Brain pericyte (primary cell): Measurements from ENCODE around the gene PTTG1IP.
A peak's percentile ranks its signal among the peaks of the same experiment; 100 is the strongest.

Experiments
- DNase-seq: peaks from one replicate; pipeline ENCODE4 v3.0.0-alpha.2; 2012; ENCODE audit warnings: low read depth, low spot score

PTTG1IP gene

DNA sequence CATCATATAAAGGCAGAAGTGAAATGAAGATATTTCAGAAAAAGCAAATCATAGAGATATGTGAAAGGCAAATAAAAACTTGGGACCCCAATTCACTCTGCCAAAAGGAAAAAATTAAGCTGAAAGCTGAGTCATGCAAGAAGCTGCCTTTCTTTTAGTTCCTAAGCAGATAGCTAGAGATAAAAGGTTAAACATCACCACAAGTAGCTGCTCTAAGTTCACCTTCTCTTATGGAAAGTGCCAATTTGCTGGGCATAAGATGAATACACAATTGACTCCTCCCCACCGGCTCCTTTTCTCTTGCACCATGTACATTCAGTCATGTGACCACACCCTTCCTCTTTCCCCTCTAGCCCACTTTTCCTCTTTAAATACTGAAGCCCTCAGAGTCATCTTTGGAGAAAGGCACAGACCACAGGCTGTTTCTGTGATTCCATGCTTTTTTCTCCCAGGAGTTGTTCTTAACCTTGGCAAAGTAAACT, 50.3 kb downstream of the PTTG1IP start:
- no peak for DNase-seq

DNA sequence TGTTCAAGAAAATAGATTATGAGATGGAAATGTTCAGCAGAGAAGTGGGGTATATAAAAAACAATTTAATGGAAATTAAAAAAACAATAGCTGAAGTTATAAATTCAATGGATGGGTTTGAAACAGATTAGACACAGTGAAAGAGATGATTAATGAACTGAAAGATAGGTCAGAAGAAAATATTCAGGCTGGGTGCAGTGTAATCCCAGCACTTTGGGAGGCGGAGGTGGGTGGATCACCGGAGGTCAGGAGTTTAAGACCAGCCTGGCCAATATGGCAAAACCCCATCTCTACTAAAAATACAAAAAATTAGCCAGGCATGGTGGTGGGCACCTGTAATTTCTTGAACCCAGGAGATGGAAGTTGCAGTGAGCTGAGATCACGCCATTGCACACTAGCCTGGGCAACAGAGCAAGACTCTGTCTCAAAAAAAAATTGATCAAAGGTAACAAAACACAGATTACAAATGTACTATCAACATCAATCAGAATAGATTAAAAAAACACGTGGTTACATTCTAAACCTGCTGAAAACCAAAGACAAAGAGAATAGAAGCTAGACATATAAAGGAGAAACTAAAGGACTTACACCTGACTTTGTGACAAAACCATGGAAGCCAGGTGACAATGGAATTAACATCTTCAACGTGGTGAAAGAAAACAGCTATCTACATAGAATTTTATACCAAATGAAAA, 50.9 kb downstream of the PTTG1IP start:
- DNase-seq = no peak

DNA sequence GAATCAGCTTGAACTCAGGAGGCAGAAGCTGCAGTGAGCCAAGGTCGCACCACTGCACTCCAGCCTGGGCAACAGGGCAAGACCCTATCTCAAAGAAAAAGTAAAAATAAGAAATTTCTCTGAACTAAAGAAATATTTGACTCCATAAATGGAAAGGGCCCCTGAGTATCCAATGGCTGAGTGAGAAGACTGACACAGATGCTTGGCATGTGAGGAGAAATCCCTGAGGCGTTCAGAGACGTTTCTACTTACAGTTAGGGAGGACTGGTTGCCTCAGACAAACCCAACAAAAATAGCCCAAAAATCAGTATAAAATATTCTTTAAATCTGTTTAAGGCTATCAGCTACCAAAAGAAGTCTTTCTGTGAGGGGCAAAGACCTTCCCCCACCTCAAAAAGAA, 52.6 kb downstream of the PTTG1IP start:
- DNase-seq = no peak

DNA sequence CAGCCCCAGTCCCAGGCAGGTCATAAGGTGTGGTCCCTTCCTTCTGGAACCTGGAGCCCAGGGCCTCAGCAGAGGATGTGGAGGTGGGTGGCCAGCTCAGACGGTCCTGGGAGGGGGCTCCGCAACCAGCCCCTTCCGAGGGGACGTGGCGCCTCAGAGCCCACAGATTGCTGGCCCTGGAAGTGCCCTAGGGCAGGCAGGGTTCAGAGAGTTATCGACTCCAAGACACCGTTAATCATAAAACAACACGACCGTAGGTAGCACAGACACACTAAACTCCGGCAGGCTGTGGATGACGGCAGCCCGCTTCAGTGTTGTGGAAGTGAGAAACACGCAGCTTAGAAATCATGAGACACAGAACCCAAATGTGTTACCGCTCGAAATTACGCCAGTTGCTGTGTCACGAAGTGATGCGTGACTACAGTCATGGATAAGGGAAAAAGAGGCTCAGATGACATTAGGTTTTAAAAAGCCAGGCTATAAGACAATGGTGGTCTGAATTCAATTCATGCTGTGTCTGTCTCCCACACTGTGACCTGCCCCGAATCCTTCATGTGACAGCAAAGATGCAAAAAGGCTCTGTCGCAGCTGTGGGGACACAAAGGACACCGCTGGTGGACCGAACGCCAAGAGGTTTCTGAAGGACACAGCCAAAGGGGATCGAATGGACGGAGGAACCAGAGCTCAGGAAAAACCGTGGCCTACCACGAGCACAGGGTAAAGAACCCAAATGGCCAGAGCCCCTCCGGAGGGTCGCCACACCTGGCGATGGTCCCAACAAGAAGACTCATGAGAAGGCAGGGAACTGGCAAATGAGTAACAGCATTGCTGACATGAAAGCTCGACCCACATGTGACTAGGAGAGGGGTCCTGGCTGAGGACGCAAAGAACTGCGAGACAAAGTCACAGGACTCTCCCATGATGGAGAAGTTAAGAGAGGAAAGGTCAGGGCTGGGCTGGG, 53.9 kb downstream of the PTTG1IP start:
- DNase-seq = no peak

DNA sequence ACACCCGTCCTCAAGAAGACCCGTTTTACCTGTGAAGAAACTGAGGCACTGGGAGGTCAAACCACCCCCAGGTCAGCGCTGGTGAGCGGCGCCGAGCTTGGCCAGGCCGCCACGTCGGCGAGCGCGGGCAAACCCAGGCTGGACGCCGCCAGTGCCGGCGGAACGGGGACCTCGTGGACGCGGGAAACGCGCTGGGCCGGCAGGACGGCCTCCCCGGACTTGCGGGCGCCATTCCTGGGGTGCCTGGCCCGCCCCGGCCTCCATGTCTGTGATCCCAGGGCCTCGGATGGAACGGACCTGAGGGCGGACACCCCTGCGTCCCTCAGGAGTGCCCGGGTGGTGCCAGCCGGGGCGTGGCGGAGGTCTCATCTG, 54.9 kb downstream of the PTTG1IP start:
- DNase-seq = no peak

DNA sequence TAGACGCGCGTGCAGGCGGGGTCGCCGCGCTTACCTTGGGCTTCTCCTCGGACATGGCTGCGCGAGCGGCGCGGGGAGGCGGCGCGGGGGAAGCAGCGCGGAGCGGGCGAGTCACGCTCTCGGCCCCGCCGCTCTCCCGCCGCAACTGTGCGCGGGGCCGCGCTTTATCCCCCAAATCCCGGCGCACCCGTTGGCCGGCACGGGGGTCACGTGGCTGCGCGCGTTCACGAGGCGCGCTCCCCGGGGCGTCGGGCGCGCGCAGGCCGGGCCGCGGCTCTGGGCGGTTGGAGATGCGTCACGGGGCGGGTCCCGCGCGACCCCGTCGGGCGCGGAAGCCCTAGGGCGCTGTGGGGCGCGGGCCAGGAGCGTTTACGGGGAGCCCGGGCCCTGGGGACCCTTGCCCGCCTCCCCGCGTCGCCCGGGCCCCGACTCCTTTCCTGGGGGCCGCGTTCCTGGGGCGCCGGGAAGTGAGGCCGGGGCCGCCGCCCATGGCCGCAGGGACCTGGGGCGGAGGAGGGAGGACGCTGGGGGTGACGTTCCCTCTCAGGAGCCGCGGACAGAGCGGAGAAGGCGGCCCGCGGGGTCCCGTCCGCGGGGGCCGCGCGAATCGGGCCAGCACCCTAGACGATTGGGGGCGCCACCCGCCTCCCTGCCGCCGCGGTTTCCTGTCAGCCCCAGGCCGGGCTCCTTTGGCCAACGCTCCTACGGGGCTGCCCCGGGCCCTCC, 55.4 kb downstream of the PTTG1IP start, which contains the start of gene SUMO3:
SUMO3 (minus strand) TSS at position 149 of the 726 bp plus-strand sequence; CDS start at position 55, 94 bp downstream.
- no peak for DNase-seq

DNA sequence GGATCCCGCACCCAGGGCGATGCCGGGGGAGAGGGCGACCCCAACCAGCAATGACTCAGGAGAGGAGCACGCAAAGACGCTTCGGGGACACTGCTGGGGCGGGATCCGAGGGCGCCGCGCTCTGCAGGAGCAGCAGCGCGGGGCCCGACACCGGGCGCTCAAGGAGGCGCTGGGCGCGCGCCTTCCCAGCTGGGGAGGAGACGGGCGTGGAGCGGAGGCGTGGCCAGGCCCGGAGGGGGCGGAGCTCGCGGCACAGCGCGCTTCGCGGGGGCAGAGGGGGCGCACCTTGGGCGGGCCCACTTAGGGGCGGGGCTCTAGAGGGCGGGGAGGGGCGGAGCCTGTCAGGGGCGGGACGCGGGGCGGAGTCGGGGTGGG, 56.0 kb downstream of the PTTG1IP start:
- DNase-seq = peak; percentile 48

DNA sequence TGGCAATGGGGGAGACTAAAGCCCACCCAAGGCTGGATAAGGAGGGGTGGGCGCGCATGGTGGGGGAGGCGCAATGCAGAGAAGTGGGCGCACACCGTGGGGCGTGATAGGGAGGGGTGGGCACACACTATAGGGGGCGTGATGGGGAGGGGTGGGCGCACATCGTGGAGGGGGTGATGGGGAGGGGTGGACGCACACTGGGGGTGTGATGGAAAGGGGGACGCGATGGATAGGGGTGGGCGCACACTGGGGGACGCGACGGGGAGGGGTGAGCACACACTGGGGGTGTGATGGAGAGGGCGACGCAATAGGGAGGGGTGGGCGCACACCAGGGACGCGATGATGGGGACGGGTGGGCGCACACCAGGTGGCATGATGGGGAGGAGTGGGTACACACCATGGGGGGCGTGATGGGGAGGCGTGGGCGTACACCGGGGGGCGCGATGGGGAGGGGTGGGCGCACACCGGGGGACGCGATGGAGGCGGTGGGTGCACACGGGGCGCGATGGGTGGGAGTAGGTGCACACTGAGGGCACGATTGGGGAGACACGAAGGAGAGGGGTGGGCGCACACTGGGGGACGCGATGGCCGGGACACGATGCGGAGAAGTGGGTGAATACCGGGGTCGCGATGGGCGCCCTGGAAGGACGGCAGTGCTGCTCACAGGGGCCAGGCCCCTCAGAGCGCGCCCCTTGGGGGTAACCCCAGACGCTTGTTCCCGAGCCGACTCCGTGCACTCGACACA, 56.6 kb downstream of the PTTG1IP start:
- no peak for DNase-seq

DNA sequence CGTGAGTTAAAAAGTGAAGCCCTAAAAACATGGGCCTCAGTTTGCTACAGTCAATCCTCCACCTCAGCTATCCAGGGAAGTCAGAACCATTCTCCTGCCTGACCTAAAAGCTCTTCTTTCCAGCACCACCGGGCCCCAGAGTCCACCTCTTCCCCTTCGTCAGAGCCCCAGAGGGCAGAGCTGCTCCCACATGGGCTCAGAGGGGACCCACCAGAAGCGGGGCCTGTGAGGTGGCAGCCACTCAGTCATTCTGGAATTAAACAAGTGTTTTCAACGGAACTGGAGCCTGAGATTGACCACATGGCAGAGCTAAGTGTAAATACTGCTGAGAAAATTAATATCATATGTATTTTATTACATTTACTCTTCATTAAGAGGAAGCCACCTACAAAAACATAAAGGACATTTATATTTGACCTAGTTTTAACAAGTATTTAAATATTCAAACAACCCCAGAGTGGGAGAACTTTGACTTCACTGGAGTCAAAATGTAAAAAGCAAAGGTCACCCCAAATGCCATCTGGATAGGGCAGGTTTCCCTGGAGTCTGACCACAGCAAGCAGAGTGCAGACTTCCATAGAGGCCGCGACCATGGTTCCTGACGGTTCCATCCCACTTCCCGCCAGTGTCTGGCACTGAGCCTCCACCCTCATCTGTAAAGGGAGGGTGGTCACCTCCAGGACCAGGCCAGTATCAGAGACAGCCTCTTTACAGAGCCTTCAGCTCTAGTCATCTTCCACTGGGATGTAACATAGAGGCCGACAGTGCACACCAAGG, 57.5 kb downstream of the PTTG1IP start:
- DNase-seq = no peak

DNA sequence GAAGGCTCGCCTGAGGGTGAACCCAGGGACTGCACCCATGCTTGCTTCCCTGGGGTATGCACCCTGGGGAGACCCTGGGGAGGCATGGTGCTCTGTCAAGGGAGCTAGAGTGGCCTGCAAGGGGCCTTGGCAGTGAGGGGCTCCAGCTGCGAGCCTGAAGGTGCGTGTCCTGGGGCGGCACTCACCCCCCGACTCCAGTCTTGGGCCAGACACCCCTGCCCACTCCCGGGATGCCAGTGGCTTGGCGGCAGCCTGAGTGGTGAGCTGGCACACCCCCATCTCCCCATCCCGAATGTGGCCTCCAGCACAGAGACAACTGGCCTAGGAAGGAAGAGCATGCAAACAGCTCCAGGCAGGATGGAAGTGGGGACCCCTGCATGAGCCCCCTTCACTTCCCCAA, 58.3 kb downstream of the PTTG1IP start:
- no peak for DNase-seq

DNA sequence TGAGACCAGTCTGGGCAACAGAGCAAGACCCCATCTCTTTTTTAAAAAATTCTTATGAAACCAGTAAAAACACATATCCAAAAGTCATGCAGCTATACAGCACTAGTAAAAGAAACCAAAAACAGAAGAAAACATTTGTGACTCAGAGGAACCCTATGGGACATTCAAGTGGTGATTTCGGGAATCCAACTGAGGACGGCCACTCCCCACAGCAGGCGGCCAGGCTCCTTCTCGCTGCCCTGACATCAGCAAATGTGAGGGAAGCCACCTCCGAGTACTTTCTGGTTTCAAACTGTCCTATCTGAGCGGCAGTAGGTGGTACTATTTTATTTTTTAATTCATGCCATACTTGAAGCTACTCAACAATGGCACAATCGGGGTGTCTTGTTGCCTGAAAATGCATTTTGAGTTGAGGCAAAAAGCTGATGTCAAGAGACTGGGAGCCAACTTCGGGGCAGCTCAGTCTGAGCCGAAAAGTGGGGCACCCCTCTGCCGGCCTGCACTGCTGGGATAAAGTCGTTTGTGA, 58.9 kb downstream of the PTTG1IP start:
- DNase-seq = no peak

DNA sequence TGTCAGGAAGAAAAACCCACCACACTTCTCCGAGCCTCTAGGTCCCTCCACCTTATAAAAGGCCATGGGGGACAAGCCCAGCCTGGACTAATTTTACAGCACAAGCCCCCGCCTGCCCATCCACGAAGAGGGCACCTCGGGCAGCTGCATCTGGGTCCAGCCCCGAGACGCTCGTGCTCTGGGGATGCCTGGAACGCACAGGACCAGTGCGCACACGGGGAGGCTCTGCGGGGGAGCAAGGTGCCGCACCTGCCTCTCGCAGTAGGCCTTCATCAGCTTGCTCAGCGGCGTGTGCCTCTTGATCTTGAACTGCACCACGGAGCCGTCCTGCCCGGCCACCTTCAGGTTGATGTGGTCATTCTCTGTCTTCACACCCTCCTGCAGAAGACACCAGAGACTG, 59.8 kb downstream of the PTTG1IP start:
- no peak for DNase-seq

DNA sequence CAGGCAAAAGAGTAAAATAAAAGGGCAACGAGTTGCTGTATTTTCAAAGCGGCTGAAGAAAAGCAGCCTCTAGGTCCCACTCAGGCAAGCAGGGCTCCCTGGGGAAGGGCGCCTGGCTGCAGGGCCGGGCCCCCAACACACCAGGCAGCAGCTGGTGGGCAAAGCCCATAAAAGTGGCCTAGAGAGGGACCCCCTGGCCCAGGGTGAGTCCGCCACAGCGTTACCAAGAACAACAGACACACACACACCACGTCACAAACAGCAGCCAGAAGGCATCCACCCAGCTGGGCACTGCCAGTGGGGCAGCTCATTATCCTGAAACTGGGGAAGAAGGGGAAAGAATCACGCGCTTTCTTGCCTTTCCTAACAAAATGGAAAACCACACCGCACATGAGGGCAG, 60.3 kb downstream of the PTTG1IP start:
- DNase-seq = no peak

DNA sequence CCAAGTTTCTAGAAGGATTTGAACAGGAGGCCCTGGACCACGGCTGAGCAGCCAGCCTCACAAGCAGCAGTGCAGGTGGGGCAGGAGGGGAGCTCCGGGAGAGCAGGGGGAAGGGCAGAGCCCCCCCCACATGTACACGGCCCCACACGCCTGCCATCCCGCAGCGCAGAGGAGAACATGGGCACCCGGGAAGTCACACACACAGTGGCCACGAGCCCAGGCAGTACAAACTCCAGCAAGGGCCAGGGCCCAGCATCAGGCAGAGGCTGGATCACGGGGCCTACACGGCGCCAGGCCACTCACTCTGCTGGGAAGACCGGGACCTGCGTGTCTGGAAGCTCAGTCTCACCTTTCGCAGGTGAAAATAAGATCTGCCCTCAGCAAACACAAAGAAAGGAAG, 60.9 kb downstream of the PTTG1IP start:
- no peak for DNase-seq

DNA sequence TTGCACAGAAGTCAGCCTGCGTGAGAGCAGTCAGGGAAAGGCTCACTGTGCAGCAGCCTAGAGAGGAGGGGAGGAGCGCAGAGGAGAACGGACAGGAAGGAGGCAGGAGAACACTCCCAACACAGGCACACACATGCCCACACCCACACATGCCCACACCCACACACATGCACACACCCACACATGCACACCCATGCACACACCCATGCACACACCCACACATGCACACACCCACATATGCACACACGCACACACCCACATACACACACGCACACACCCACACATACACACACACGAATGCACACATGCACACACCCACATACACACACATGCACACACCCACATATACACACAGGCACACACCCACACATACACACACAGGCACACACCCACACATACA, 62.7 kb downstream of the PTTG1IP start:
- DNase-seq = no peak

DNA sequence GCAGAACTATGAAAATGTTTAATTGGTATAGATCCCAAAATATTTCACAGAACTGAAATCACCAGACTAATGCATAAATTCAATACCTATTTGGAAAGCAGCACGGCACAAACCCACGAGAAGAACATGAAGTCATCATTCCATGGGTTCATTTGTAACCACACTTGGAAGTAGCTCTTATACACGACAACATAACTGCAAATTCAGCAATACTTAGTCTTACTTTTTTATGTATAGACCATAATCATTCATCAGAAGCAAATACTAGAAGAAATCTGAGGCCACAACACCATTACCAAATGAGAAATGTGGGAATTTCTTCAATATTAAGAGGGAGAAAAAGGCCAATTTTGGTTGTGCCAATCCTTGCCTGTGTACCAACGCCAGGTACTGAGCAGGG, 67.6 kb downstream of the PTTG1IP start:
- no peak for DNase-seq

DNA sequence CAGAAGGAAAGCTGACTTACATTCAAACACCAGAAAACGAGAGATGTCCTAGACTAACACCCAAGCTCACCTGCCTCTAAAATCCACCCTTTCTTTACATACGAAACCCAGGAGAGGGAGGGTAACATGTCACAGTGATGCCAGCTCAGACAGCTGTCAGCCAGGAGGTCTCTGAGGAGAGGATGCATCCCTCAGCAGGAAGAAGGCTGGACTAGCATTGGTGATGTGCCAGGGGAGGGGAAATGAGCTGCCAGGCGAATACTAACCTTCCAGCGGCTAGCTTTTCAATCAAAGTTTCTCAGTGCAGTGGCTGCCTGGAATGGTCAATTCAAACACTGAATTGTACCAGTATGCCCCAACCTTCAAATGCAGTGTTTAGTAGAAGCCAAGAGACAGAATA, 68.3 kb downstream of the PTTG1IP start:
- no peak for DNase-seq

DNA sequence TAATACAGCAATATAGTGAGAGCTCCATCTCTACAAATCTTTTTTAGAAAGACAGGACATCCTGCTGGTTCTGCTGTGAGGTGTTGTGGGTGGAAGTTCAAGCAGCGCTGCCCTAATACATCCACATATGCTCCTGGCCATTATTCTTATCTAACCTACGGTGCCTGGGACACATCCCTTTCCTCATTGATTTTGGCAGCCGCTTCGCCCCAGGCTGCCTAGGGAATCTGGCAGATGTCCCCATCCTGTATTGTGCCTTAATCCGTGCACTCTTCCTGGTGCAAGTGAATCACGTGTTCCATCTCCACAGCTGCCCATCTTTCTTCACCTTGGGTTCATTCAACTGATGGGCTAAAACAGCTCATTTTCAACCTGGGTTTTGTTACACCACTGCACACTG, 68.7 kb downstream of the PTTG1IP start:
- no peak for DNase-seq

DNA sequence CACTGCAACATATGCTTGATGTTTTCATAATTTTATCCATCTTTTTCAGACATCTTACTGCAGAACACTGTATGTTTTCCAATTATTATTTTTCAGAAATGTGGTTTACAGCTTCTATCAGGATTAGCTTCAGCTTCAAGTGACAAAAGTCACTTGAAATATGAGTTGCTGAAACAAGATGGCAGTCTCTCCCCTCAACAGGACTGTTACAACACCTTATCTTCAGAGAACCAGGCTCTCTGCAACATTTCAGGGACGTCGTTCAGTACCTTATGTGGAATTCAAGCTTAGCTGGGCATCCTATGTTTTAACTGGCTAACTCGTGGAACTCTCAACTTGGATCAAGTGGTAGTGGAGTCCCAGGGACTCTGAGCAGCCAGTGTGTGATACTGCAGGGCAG, 69.8 kb downstream of the PTTG1IP start:
- no peak for DNase-seq

DNA sequence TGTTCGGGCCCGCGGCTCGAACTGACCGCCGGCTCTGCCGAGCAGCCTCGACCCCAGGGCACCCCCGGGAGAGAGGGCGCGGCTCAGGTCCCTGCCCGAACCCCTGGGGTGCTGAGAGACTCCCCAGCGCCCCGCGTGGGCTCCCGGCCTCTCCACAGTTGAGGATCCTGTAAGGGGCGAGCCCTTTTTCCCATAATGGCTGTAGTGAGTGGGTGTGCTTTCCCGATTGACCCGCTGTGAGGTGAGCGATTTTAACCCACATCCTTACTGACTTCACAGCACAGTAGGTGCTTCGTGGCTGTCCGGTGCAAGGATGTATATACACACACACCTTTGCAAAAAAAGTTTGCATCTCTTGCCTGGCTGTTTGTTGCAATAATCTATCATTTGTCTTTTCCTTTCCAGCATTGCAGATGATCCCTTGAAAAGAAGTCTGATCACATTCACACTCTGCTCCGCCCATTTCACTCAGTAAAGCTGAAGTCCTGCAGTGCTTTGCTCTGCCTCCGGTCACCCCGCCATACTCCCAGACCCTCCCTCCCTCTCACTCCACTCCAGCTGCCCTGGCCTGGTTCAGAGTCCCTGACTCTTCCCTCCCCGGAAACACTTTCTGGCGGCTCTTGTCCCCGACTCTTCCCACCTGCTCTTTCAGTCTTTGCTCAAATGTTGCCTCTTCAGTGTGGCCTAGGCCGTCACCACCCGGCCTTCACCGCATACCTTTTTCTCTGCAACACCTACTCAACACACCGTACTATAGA, 70.9 kb downstream of the PTTG1IP start:
- DNase-seq = no peak
